Measurements from ENCODE around the gene LIPC. TPM values are rescaled to one million over a fixed set of nuclear protein-coding genes. Genes with fewer than 3 reads are reported as not detected.

LIPC gene
- total RNA-seq, 1 donor, result 0.73 TPM

GRCh38 chr15:58465070-58465469 lies 33.3 kb downstream of the LIPC start:
- peaks cover 10% of the 10 kb centered on the region for H3K4me1 ChIP-seq (ENCODE audit: insufficient read depth, low read length)

DNA sequence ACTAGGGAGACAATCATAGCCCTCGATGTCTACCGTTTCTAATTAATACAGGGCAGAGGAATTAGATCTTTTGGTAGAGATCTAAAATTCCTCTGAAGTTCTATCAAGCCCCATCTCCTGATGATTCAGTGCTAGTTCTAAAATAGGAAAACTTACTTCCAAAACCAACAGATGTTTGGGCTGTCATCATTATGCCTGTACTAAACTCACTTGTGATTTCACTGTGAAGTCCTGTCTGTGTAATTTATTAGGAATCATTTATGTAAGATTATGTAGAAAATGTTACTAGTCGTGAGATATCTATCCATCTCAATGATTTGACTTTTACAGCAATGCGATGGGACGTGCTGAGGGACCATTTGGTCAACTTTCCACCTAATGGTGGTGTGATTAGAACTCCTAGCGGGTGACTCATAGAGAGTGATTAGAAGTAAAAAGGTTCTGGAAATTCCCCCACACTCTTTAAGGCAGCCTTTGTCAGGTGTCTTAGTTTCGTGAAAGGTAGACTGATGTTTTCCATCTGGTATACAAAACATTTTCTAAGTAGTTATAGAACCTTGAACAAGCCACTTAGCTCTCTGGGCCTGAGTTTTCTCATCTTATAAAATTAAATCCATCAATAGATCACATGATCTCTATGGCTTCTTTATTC lies 34.2 kb downstream of the LIPC start:
- peaks cover 1% of the 10 kb centered on the region for H3K4me1 ChIP-seq (ENCODE audit: insufficient read depth, low read length)
- no peaks in the 10 kb centered on the region for H3K9me3 ChIP-seq (ENCODE audit: low read depth, low read length)
- no peak overlapping the region for H3K4me3 ChIP-seq (ENCODE audit: low read length)
- H3K27me3 ChIP-seq (ENCODE audit: insufficient read depth, low read length), result no peaks in the 10 kb centered on the region

More at GRCh38 chr15:58465070-58465469, 33.3 kb downstream of the LIPC start:
- Histone ChIP-seq H3K9me3 (ENCODE audit: low read depth, low read length) (no peaks in the 10 kb centered on the region), H3K4me3 (ENCODE audit: low read length) (no peak overlapping the region), H3K27me3 (ENCODE audit: insufficient read depth, low read length) (no peaks in the 10 kb centered on the region)

- no peaks in the 10 kb centered on the region for H3K9me3 ChIP-seq (ENCODE audit: low read depth, low read length)
- H3K4me1 ChIP-seq (ENCODE audit: insufficient read depth, low read length), result no peaks in the 10 kb centered on the region
- H3K27me3 ChIP-seq (ENCODE audit: insufficient read depth, low read length), result no peaks in the 10 kb centered on the region
- no peak overlapping the region for H3K4me3 ChIP-seq (ENCODE audit: low read length)
Observed at GRCh38 chr15:58466566-58466965, 34.8 kb downstream of the LIPC start.

GRCh38 chr15:58467121-58467721 lies 35.4 kb downstream of the LIPC start:
- Histone ChIP-seq H3K27me3 (ENCODE audit: insufficient read depth, low read length) (no peaks in the 10 kb centered on the region), H3K4me1 (ENCODE audit: insufficient read depth, low read length) (no peaks in the 10 kb centered on the region), H3K4me3 (ENCODE audit: low read length) (no peak overlapping the region), H3K9me3 (ENCODE audit: low read depth, low read length) (no peaks in the 10 kb centered on the region)

DNA sequence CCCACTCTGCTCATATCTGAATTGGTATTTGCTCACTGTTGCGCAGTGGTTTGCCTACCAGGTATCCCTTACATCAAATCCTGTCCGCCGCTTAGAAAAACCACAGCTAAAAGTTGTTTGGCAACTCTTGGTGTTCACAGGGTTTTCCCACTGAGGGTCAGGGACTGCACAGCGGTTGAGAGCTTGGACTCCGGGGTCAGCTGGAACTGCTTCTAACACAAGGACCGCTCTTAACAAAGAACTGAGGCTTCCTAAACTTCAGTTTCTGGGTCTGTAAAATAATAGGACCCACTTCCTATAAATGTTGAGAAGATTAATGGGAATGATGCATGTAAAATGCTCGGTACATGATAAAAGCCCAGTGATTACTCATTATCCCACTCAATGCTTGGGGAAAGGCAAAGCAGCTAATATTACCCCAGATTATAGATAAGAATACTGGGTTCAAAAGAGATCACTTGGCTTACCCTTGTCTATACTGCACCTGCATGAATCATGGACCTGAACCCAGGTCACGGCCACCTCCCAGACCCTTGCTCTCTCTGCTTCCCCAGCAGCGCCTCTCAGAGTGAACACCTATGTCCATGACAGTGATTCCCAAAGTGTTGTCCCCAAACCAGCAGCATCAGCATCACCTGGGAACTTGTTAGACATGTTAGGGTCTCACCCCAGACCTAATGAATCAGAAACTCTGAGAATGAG lies 36.1 kb downstream of the LIPC start:
- H3K9me3 ChIP-seq (ENCODE audit: low read depth, low read length), result no peaks in the 10 kb centered on the region
- H3K4me3 ChIP-seq (ENCODE audit: low read length), result no peak overlapping the region
- H3K27me3 ChIP-seq (ENCODE audit: insufficient read depth, low read length), result no peaks in the 10 kb centered on the region
- H3K4me1 ChIP-seq (ENCODE audit: insufficient read depth, low read length), result peaks cover 4% of the 10 kb centered on the region

GRCh38 chr15:58469432-58470353 lies 37.9 kb downstream of the LIPC start:
- Histone ChIP-seq H3K27me3 (ENCODE audit: insufficient read depth, low read length) (no peaks in the 10 kb centered on the region), H3K9me3 (ENCODE audit: low read depth, low read length) (no peaks in the 10 kb centered on the region), H3K4me3 (ENCODE audit: low read length) (no peak overlapping the region), H3K4me1 (ENCODE audit: insufficient read depth, low read length) (peaks cover 22% of the 10 kb centered on the region)

DNA sequence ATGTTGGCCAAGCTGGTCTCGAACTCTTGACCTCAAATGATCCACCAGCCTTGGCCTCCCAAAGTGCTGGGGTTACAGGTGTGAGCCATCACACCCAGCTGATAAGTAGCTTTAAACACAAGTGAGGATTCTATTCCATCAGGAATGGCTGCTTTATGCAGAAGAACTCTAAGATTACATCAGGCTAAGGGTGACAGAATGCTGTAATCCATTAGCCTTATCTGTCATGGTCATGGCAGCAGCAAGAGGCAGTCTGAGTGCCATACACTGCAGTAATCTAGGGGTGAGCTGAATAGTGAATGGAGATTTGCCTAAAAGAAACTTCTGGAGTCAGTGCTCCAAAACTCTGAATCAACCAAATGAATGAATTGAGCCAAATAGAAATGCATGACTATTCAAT lies 39.6 kb downstream of the LIPC start:
- Histone ChIP-seq H3K4me3 (ENCODE audit: low read length) (no peak overlapping the region), H3K9me3 (ENCODE audit: low read depth, low read length) (no peaks in the 10 kb centered on the region), H3K4me1 (ENCODE audit: insufficient read depth, low read length) (peaks cover 38% of the 10 kb centered on the region), H3K27me3 (ENCODE audit: insufficient read depth, low read length) (no peaks in the 10 kb centered on the region)

DNA sequence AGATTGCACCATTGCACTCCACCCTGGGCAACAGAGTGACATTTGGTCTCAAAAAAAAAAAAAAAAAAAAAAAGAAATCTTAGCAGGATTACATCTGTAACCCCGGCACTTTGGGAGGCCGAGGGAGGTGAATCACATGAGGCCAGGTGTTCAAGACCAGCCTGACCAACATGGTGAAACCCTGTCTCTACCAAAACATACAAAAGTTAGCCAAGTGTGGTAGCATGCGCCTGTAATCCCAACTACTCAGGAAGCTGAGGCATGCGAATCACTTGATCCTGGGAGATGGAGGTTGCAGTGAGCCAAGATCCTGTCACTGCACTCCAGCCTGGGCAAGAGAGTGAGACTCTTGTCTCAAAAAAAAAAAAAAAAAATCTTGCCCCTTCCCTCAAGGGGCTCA lies 40.4 kb downstream of the LIPC start:
- Histone ChIP-seq H3K4me3 (ENCODE audit: low read length) (no peak overlapping the region), H3K27me3 (ENCODE audit: insufficient read depth, low read length) (no peaks in the 10 kb centered on the region), H3K9me3 (ENCODE audit: low read depth, low read length) (no peaks in the 10 kb centered on the region), H3K4me1 (ENCODE audit: insufficient read depth, low read length) (peaks cover 47% of the 10 kb centered on the region)

DNA sequence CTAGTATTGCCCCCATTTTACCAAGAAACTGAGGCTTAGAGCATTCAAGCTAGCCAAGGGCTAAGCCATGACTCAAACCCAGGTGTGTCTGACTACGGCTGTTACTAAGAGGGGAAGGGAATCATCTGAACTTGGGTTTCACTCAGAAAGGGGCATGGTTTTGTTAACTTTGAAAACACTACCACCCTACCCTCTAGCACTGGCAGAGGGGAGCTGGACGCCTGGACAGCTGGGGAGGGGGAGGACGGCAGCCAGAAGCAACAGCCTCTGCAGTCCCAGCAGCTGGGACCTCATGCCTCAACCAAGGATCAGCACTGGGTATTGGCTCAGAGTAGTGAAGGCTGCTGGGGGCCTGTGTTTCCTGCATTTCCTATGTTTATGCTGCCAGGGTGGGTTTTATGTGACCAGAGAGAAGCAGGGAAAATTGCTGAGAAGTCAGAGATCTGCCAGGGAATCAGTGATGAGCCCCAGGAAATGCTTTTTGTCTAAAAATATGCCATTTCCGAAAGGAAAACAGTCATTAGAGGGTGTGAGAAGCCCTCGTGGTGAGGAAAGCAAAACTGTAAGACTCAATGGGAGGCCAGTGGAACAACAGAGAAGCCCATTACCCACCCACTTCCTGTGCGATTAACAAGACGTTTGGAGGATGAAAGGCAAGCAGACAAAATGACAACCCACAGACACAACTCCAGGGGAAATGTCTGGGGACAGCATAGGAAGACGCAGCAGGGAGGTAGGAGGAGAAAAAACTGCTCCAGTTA lies 41.2 kb downstream of the LIPC start:
- Histone ChIP-seq H3K4me1 (ENCODE audit: insufficient read depth, low read length) (peaks cover 53% of the 10 kb centered on the region), H3K4me3 (ENCODE audit: low read length) (no peak overlapping the region), H3K27me3 (ENCODE audit: insufficient read depth, low read length) (no peaks in the 10 kb centered on the region), H3K9me3 (ENCODE audit: low read depth, low read length) (no peaks in the 10 kb centered on the region)

GRCh38 chr15:58473724-58474123 lies 41.9 kb downstream of the LIPC start:
- H3K4me3 ChIP-seq (ENCODE audit: low read length), result no peak overlapping the region
- peaks cover 53% of the 10 kb centered on the region for H3K4me1 ChIP-seq (ENCODE audit: insufficient read depth, low read length)

GRCh38 chr15:58474741-58475323 lies 43.0 kb downstream of the LIPC start:
- Histone ChIP-seq H3K4me1 (ENCODE audit: insufficient read depth, low read length) (peaks cover 53% of the 10 kb centered on the region), H3K9me3 (ENCODE audit: low read depth, low read length) (no peaks in the 10 kb centered on the region), H3K27me3 (ENCODE audit: insufficient read depth, low read length) (no peaks in the 10 kb centered on the region), H3K4me3 (ENCODE audit: low read length) (no peak overlapping the region)

More at GRCh38 chr15:58473724-58474123, 41.9 kb downstream of the LIPC start:
- H3K27me3 ChIP-seq (ENCODE audit: insufficient read depth, low read length), result no peaks in the 10 kb centered on the region
- H3K9me3 ChIP-seq (ENCODE audit: low read depth, low read length), result no peaks in the 10 kb centered on the region

DNA sequence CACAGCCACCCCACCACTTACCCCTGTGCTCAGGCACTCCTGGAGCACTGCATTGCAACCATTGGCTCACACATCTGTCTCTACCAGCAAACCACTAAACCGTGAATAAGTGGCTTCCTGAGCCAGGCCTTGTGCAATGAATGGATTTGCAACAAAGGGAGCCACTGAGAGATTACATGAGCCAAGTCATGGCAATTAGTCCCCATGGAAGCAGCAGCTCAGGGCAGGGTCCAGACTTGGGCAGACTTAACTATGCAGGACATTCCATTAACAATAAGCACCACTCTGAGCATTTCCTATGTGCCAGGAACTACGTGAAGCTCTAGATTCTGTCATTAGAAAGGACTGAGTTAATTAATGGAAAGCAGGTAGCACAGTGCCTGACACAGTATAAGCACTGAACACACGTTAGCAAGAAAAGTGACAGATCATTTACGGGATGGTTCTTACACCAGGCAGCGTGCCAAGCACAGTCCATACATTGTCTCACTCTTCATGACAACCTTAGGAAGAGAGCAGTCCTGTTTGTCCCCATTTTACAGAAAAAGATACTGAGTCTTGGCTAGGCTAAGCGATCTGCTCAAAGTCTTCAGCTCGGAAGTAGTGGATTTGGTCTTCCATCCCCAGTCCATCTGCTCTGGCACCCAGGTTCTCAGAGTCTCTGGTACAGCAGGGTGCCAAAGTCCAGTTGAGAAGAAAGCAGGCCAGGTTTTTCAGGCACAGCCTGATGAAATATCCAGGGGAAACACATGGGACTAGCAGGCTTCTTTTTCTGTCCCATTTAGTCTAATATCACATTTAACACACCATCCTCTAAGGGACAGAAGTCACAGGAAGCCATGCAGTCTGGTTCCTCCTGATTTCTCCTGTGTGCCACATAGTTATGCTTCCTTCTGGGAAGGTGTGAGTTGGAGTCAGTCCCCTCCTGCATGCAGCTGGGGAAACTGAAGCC lies 44.1 kb downstream of the LIPC start:
- H3K27me3 ChIP-seq (ENCODE audit: insufficient read depth, low read length), result no peaks in the 10 kb centered on the region
- H3K9me3 ChIP-seq (ENCODE audit: low read depth, low read length), result no peaks in the 10 kb centered on the region
- H3K4me1 ChIP-seq (ENCODE audit: insufficient read depth, low read length), result peaks cover 53% of the 10 kb centered on the region
- no peak overlapping the region for H3K4me3 ChIP-seq (ENCODE audit: low read length)

GRCh38 chr15:58476525-58477162 lies 44.9 kb downstream of the LIPC start:
- no peaks in the 10 kb centered on the region for H3K27me3 ChIP-seq (ENCODE audit: insufficient read depth, low read length)
- peaks cover 53% of the 10 kb centered on the region for H3K4me1 ChIP-seq (ENCODE audit: insufficient read depth, low read length)
- H3K9me3 ChIP-seq (ENCODE audit: low read depth, low read length), result no peaks in the 10 kb centered on the region
- no peak overlapping the region for H3K4me3 ChIP-seq (ENCODE audit: low read length)
